Gastrocnemius medialis (tissue), 4 donors: Measurements from ENCODE around the gene CYP2A6.

ENCODE experiments used
- CTCF ChIP-seq, 5 experiments: fragments of 450-650 bp in 3 of 5; fragments of 200-600 bp in 2 of 5; sonication (generic) in 2 of 5; IDR thresholded peaks in 4 of 5; conservative IDR thresholded peaks in 1 of 5; 1 replicate in 4 of 5; 2 replicates in 1 of 5; pipeline ENCODE4 v1.5.1; 2016 to 2019; ENCODE audit warnings: antibody characterized with exemption in 5 of 5, mild to moderate bottlenecking in 3 of 5, moderate library complexity in 3 of 5
- POLR2A ChIP-seq, 2 donors: fragments of 450-650 bp; IDR thresholded peaks; one replicate each; pipeline ENCODE4 v1.6.1; 2017; ENCODE audit warnings: antibody characterized with exemption in 2 of 2, mild to moderate bottlenecking in 2 of 2, moderate library complexity in 2 of 2

DNA sequence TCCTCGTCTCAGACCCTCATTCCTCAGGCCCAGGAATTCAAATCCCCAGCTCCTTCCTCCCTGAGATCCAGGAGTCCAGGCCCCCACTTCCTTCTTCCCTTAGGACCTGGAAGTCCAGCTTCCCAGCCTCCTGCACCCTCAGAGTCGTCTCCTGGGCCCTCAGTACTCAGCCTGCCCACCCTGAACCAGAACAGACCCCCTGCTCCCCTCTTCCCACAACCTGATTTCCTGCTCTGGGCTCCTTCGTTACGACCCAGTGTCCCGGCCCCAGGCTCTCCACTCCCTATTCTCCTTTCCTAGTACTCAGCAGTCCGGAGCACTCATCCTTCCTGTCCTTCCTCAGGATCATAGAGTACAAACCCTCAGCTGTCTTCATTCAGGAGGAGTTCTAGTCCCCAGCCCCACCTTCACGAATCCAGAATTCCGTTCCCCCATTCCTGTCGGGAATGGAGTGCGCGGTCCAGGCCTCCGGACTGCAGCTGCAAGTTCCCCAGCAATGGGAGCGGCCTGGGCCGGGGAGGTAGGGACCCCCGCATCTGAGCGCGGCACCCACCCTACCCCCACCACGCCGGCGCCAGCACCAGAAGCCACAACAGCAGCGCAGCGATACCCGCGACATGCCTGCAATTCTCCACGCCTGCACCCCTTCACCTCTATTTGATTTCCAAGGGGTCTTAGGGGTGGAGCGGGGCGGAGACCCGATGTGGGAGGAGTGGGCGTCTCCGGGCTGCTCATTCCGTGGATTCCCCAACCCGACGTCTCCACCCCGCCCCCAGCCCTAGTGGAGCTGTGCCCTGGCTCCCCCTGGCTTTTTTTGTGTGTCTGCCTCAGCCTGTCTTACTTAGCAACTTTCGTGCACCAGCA, 38.5 kb downstream of the CYP2A6 start:
- TF ChIP-seq CTCF (IDR thresholded peaks at IDR 0.05 in 4 of 5, conservative IDR thresholded peaks at IDR 0.05 in 1 of 5) (no peak), POLR2A (IDR thresholded peaks at IDR 0.05) (no peak)
